IPS DF 6.9 (cell line): Measurements from ENCODE around the gene NCAPG.

Experiments
- DNase-seq: peaks from one replicate; pipeline ENCODE4 v3.0.0-alpha.2; 2013; ENCODE audit warnings: low read depth, low spot score
- H3K27ac ChIP-seq: one replicate; pipeline ENCODE4 v1.5.1; 2013; ENCODE audit warnings: low read length, control low read depth
- H3K27me3 ChIP-seq: 2 replicates; pipeline ENCODE4 v1.6.1; 2013; ENCODE audit warnings: mild to moderate bottlenecking, low read length; ENCODE audit not compliant: control insufficient read depth, insufficient read depth
- H3K36me3 ChIP-seq: 2 replicates; pipeline ENCODE4 v1.6.1; 2013; ENCODE audit warnings: low read length; ENCODE audit not compliant: control insufficient read depth, insufficient read depth
- H3K4me1 ChIP-seq: 2 replicates; pipeline ENCODE4 v1.6.1; 2013; ENCODE audit warnings: low read length; ENCODE audit not compliant: control insufficient read depth, insufficient read depth
- H3K4me3 ChIP-seq: 2 replicates; pipeline ENCODE4 v1.5.1; 2013; ENCODE audit warnings: mild to moderate bottlenecking, low read length
- H3K9me3 ChIP-seq: 2 replicates; pipeline ENCODE4 v1.6.1; 2013; ENCODE audit warnings: low read length, inconsistent platforms; ENCODE audit not compliant: control insufficient read depth, insufficient read depth
- WGBS: extraction: QIAGEN DNeasy Blood & Tissue Kit; methylation state at CpG from one replicate; pipeline ENCODE4 v1.1.7; 2013; ENCODE audit warnings: mixed read lengths, missing lambda C conversion rate; ENCODE audit not compliant: insufficient read length, insufficient coverage; 5-methylcytosine and 5-hydroxymethylcytosine counted together

NCAPG gene

GRCh38 chr4:17771284-17771908 is 39.4 kb upstream of the NCAPG start:
- Histone ChIP-seq H3K4me1 (no peaks in the 10 kb centered on the region), H3K27ac (no peak overlapping the region), H3K9me3 (0 out of 2 replicates have a peak, but pooled peaks cover 2% of the 10 kb centered on the region), H3K36me3 (no peaks in the 10 kb centered on the region), H3K27me3 (no peaks in the 10 kb centered on the region), H3K4me3 (no peak overlapping the region)
- no CpG with 5 or more reads among the region's 8 CpGs for WGBS
- DNase-seq: no peak

- Histone ChIP-seq H3K4me1 (no peaks in the 10 kb centered on the region), H3K27ac (no peak overlapping the region), H3K36me3 (no peaks in the 10 kb centered on the region), H3K4me3 (no peak overlapping the region), H3K27me3 (no peaks in the 10 kb centered on the region), H3K9me3 (no peaks in the 10 kb centered on the region)
- no CpG with 5 or more reads among the region's 10 CpGs for WGBS
- DNase-seq: no peak
Observed at GRCh38 chr4:17773135-17773698, 37.6 kb upstream of the NCAPG start.

GRCh38 chr4:17778431-17778830 is 32.3 kb upstream of the NCAPG start:
- peaks cover 28% of the 10 kb centered on the region; the same call in 1 of the 2 replicates for H3K27me3 ChIP-seq
- no peaks in the 10 kb centered on the region for H3K9me3 ChIP-seq
- no peaks in the 10 kb centered on the region for H3K36me3 ChIP-seq
- no peak overlapping the region for H3K27ac ChIP-seq
- peaks cover 3% of the 10 kb centered on the region; the same call in 1 of the 2 replicates for H3K4me1 ChIP-seq
- no peak for DNase-seq
- no CpG with 5 or more reads among the region's 3 CpGs for WGBS
- no peak overlapping the region for H3K4me3 ChIP-seq

GRCh38 chr4:17780501-17781299 is 30.1 kb upstream of the NCAPG start:
- no peak for DNase-seq
- H3K4me1 ChIP-seq: peaks cover 3% of the 10 kb centered on the region; the same call in 1 of the 2 replicates
- H3K4me3 ChIP-seq: peak overlapping the region; percentile 27; the same call in 1 of the 2 replicates
- WGBS: no CpG with 5 or more reads among the region's 31 CpGs
- H3K36me3 ChIP-seq: no peaks in the 10 kb centered on the region
- H3K27me3 ChIP-seq: peaks cover 28% of the 10 kb centered on the region; the same call in 1 of the 2 replicates
- H3K27ac ChIP-seq: no peak overlapping the region
- no peaks in the 10 kb centered on the region for H3K9me3 ChIP-seq

- no peak for DNase-seq
- Histone ChIP-seq H3K27me3 (peaks cover 28% of the 10 kb centered on the region; the same call in 1 of the 2 replicates), H3K9me3 (no peaks in the 10 kb centered on the region), H3K27ac (no peak within 1 kb of the TSS), H3K4me3 (peak within 1 kb of the TSS; percentile 27; the same call in 1 of the 2 replicates), H3K36me3 (no peaks in the 10 kb centered on the region), H3K4me1 (peaks cover 3% of the 10 kb centered on the region; the same call in 1 of the 2 replicates)
- WGBS: no CpG with 5 or more reads among the region's 82 CpGs
Observed at GRCh38 chr4:17781300-17782287, 29.2 kb upstream of the NCAPG start, which contains the start of gene FAM184B. Gene FAM184B (minus strand): TSS chr4:17781621. CDS start chr4:17781299, 322 bp downstream.

GRCh38 chr4:17785858-17786257 is 24.9 kb upstream of the NCAPG start:
- H3K27me3 ChIP-seq: peaks cover 16% of the 10 kb centered on the region; the same call in 1 of the 2 replicates
- no peak overlapping the region for H3K27ac ChIP-seq
- no peak overlapping the region for H3K4me3 ChIP-seq
- no peaks in the 10 kb centered on the region for H3K36me3 ChIP-seq
- no peaks in the 10 kb centered on the region for H3K9me3 ChIP-seq
- no peak for DNase-seq
- H3K4me1 ChIP-seq: peaks cover 3% of the 10 kb centered on the region; the same call in 1 of the 2 replicates
- WGBS: no CpG with 5 or more reads among the region's 5 CpGs

GRCh38 chr4:17786567-17786966 is 24.2 kb upstream of the NCAPG start:
- Histone ChIP-seq H3K4me3 (no peak overlapping the region), H3K36me3 (no peaks in the 10 kb centered on the region), H3K9me3 (no peaks in the 10 kb centered on the region), H3K27me3 (peaks cover 10% of the 10 kb centered on the region; the same call in 1 of the 2 replicates), H3K27ac (no peak overlapping the region), H3K4me1 (peaks cover 3% of the 10 kb centered on the region; the same call in 1 of the 2 replicates)
- no peak for DNase-seq
- no CpG with 5 or more reads among the region's 5 CpGs for WGBS

- Histone ChIP-seq H3K4me1 (no peaks in the 10 kb centered on the region), H3K27me3 (peaks cover 4% of the 10 kb centered on the region; the same call in 1 of the 2 replicates), H3K4me3 (no peak overlapping the region), H3K36me3 (no peaks in the 10 kb centered on the region), H3K27ac (no peak overlapping the region), H3K9me3 (no peaks in the 10 kb centered on the region)
- DNase-seq: no peak
- no CpG with 5 or more reads among the region's 5 CpGs for WGBS
Observed at GRCh38 chr4:17787315-17787714, 23.5 kb upstream of the NCAPG start.

GRCh38 chr4:17788956-17789355 is 21.8 kb upstream of the NCAPG start:
- no peaks in the 10 kb centered on the region for H3K4me1 ChIP-seq
- H3K4me3 ChIP-seq: no peak overlapping the region
- no peak overlapping the region for H3K27ac ChIP-seq
- DNase-seq: no peak
- no peaks in the 10 kb centered on the region for H3K9me3 ChIP-seq
- no peaks in the 10 kb centered on the region for H3K36me3 ChIP-seq
- H3K27me3 ChIP-seq: no peaks in the 10 kb centered on the region
